Muscle of back (tissue), 11 donors: ENCODE results near the gene KIT. TPM values are rescaled to one million over a fixed set of nuclear protein-coding genes. Genes with fewer than 3 reads are reported as not detected.
A peak's percentile ranks its signal among the peaks of the same experiment; 100 is the strongest.

Experiments used
- DNase-seq, 3 donors: peaks; one replicate each; pipeline versions ENCODE4 v3.0.0 to v3.0.0-alpha.2; 2013
- polyA plus RNA-seq, 10 donors: library from polyadenylated mRNA; unstranded; fragments of 120-200 nt; gene quantifications; one replicate each; pipeline ENCODE4 v1.2.1, GENCODE V29; 2013; ENCODE audit not compliant: insufficient read length in 10 of 10

Gene KIT
- polyA plus RNA-seq, 10 donors: 7.1 to 13.7 (median 11.7) TPM

DNA sequence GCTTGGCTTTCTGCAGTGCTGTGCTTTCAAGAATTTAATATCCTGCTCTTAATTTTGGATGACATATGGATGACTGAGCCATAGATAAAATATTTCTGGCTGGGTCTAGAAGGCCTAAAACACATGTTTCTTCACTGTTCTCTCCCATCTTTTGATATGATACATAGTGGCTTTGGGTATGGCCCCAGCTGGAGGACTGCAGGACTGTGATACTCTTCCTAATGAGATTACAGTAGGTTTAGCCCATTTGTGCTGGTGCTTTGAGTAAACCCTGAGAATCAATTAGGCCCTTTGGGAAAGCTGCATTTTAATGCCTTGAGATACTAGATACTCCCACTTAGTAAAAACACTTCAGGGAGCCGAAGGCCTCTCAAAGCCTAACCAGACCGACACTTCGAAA is 38.0 kb downstream of the KIT start:
- no peak for DNase-seq

DNA sequence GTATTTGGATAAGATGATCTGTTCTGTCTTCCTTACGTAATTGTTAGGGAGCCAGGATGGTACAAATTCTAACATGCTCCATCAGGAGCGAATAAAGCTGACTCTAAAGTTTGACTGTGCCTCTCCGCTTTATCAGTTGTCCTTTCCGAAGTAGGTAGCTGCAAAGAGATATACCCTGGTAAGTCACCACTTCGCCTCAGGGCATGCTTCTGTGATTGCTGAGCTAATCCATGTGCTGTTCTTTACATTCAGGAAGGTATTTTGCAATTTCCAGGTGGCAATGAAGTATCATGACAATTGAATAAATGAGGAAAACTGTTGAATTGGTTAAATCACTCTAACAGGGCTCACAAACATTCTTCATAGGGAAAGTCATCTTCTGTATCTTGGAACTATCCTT is 38.9 kb downstream of the KIT start:
- no peak for DNase-seq

DNA sequence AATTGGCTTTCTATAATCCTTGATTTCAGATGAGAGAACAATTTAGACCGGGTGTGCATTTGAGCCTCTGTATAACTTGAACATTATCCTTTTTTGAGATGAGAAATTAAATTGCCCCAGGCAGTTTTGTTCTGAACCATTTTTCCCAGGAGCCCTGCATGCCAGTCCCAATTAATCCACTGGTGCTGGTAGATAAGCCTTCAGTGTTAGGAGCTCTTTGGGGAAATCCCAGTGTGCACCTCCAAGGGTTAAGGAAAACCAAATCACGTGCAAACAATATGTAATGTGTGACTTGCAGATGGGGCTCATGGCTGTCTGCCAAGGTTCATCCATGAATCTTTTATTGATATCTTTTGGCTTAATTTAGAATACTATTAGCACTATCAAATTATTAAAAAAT is 43.2 kb downstream of the KIT start:
- DNase-seq: no peak

- no peak for DNase-seq
Measured at GRCh38 chr4:54703182-54703581, 45.4 kb downstream of the KIT start.

GRCh38 chr4:54707406-54707805 is 49.6 kb downstream of the KIT start:
- no peak for DNase-seq

DNA sequence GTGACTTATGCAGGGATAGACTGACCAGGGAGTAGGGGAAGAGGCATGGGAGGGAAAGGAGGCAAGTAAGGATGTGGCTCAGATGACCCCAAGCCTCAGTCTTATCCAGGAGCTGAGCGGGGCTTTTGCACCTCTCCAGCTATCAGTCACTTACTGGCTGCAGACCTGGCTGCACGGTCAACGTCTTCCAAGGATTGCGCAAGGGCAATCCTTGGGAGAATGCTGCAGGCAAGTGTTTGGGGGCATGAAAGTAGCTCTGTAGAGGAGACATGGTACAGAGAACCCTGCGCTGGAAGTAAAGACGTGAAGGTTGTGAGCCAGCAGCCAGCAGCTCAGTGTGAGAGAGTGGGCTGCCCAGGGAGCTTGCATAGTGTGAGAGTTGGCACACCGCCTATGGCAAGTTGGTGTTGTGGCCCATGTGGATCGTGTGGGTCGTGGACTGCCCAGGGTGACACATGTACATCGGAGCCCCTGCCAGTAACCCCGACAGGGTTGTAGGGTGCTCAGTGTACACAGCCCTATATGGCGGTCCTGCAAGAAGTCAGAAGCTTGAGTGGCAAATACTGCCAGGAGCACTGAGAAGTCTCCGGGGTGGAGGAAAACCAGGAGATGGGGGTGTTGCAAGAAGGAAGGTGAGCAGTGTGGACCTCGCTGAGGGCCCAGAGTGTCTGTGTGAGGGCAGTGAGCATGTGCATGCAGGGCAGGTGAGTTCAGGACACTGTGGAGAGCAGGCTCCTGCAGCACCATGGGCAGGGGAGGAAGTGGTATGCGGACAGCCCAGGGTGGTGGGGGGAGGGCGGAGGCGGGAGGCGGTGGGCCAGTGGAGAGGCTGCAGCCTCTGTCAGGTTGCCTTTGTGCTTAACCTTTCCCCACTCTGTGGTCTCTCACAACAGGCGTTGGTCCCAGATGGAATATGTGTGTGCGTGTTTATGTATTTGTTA is 50.9 kb downstream of the KIT start:
- DNase-seq: no peak

GRCh38 chr4:54709400-54709799 is 51.6 kb downstream of the KIT start:
- DNase-seq: no peak

DNA sequence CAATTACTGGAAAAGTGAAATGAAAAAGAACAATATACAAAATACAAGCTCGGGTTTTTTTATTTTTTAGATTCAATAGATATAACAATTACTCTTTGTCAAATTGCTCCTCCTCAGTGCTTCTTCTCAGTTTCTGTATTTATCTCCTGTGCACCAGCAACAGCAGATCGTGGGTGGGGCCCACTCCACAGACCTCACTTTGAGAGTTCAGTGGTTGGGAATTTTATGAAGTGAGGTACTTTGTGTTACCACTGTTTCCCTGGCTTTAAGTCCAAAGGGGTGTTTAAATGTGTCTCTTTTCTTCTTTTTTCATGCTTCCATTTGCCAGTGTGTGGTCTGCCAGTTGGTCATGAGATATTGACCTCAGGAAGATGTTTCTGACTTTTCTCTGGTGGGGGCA is 54.4 kb downstream of the KIT start:
- DNase-seq: no peak

DNA sequence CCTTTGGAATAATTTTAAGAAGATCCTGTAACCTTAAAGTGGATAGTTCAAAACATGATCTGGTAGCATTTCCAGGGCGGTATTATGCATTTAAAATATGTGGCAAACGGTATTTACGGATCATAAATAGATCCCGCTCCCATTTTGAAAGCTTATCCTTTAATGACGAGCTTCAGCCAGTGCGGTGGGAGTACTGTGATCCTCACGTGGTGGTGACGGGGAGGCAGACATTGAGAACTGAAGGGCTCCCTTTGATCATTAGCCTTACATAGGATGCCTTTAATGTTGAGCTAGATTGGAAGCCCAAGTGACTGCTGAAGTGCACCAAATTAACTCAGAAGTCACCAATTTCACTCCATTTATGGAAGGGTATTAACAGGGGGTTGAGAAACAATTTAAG is 56.9 kb downstream of the KIT start:
- DNase-seq: no peak

- DNase-seq: no peak
Measured at GRCh38 chr4:54716478-54717065, 58.8 kb downstream of the KIT start.

- no peak for DNase-seq
Measured at GRCh38 chr4:54717694-54718093, 59.9 kb downstream of the KIT start.

GRCh38 chr4:54719378-54719777 is 61.6 kb downstream of the KIT start:
- no peak for DNase-seq

DNA sequence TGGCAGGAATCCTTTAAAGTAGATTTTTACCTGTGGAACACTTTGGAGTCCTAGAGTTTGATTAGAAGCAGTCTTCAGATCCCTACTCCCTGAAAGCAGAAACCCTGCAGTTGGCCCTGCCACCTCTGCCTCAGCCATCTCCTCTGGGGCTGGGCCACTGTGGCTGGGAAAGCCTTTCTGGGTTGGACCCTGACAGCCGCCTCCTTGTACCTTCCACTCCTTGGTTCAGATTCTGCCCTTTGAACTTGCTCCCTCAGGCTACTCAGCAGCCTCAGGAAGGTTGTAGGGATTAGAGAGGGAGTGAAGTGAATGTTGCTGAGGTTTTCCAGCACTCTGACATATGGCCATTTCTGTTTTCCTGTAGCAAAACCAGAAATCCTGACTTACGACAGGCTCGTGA is 65.5 kb downstream of the KIT start:
- DNase-seq: no peak

- DNase-seq: no peak
Measured at GRCh38 chr4:54723820-54724219, 66.1 kb downstream of the KIT start.

DNA sequence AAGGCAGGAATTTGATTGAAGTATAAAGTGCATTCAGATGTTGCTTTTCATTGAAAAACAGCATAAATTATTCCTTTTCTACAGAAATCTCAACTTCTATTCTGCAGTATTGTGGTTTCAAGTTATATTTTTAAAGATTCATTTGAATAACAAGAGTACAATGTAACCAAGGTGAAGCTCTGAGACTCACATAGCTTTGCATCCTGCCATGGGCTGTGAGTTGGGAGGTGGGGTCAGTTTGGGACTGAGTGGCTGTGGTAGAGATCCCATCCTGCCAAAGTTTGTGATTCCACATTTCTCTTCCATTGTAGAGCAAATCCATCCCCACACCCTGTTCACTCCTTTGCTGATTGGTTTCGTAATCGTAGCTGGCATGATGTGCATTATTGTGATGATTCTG is 69.2 kb downstream of the KIT start:
- DNase-seq: no peak

DNA sequence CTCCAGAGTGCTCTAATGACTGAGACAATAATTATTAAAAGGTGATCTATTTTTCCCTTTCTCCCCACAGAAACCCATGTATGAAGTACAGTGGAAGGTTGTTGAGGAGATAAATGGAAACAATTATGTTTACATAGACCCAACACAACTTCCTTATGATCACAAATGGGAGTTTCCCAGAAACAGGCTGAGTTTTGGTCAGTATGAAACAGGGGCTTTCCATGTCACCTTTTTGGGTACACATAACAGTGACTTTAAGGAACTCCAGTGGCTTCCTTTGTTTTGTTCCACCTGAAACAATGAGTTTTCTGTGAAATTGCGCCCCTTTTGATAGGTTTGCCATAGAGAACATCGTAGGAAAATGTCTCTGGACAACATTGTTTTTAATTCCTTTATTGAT is 69.6 kb downstream of the KIT start:
- DNase-seq: no peak

DNA sequence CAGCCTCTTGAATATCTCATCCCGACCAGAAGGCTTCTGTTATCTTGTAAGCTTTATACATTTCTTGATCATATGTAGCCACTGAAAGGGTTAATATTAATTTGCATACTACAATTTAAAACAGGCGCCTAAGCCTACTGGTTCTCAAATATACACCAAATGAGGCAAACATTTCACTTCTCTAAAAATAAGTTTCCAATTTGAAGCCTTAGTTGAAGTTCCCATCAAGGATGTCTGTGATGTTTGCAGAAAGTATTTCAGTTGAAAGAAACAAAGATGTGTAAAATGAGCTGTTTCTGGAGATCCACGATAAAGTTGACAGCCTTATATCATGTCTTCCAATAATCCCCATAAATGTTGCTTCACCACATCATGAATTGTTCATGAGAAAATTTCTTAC is 70.6 kb downstream of the KIT start:
- DNase-seq: no peak

DNA sequence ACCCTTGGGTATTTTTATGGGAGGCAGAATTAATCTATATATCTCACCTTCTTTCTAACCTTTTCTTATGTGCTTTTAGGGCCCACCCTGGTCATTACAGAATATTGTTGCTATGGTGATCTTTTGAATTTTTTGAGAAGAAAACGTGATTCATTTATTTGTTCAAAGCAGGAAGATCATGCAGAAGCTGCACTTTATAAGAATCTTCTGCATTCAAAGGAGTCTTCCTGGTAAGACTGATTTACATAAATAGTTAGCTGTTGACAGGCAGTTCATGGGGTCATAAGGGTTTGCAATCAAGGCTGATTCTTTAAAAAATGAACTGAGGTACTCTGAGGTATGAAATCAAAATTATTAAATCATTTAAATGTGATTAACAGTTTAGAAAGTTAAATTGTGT is 71.5 kb downstream of the KIT start:
- no peak for DNase-seq

- DNase-seq: no peak
Measured at GRCh38 chr4:54730581-54730980, 72.8 kb downstream of the KIT start.

DNA sequence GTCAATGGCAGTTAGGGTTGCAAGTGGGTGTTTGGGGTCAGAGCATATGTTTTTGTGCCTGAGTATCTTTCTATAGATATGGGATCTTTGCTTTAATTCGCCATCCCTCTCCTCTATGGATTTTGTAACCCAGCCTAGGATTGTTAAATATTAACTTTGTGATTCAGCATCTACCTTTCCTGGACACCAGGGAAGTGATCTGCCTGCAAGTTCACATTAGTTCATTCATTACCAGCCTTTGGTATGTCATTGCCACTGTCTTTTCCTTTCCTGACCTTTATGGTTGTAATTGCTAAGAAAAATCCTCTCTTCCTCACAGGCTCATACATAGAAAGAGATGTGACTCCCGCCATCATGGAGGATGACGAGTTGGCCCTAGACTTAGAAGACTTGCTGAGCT is 73.8 kb downstream of the KIT start:
- no peak for DNase-seq

- no peak for DNase-seq
Measured at GRCh38 chr4:54731976-54732375, 74.2 kb downstream of the KIT start.

- DNase-seq: peak in 2 of 3 donors; percentile 6 to 22
Measured at GRCh38 chr4:54737421-54737820, 79.7 kb downstream of the KIT start.

GRCh38 chr4:54741202-54741601 is 83.4 kb downstream of the KIT start:
- DNase-seq: no peak
